Endothelial cell of umbilical vein (primary cell): ENCODE measurements around the gene KLB. TPM values are rescaled to one million over a fixed set of nuclear protein-coding genes. Genes with fewer than 3 reads are reported as not detected.

Source experiments
- BruUV-seq: library from RNA; stranded (reverse); fragments of 400-500 nt; replicated peaks from 2 replicates; lab custom pipeline; 2021; lab: Mats Ljungman, UMichigan
- CTCF ChIA-PET: fragments of 300-600, 350-600 bp; sonication (Branson Sonifier 250); formaldehyde crosslinking; loops from one replicate; lab custom pipeline; 2021; ENCODE audit warnings: antibody characterized with exemption, inconsistent platforms; lab: Charles Lee
- POLR2A ChIA-PET: fragments of 300-600, 350-600 bp; sonication (Branson Sonifier 250); formaldehyde crosslinking; loops from one replicate; lab custom pipeline; 2021; ENCODE audit warnings: antibody characterized with exemption, inconsistent platforms; lab: Charles Lee
- DNase-seq: peaks from one replicate; pipeline ENCODE4 v3.0.0-alpha.2; 2011; ENCODE audit warnings: low read depth, low spot score
- FAIRE-seq: peaks from 2 replicates; lab custom pipeline; 2011; peaks lifted over from hg19 to GRCh38; lab: Jason Lieb, UNC
- H2AFZ ChIP-seq: 2 replicates; pipeline ENCODE4 v1.6.0; 2012; ENCODE audit warnings: low read depth, low read length, control low read depth, inconsistent platforms
- H3K27ac ChIP-seq: 2 replicates; pipeline ENCODE4 v1.5.1; 2011; ENCODE audit warnings: low read depth, mild to moderate bottlenecking, control low read depth, low read length, moderate library complexity; ENCODE audit not compliant: insufficient read depth
- H3K27me3 ChIP-seq, 2 experiments: 2 replicates each; pipeline versions ENCODE4 v1.6.0 to v1.6.1; 2011; ENCODE audit warnings: low read length in 2 of 2, mixed read lengths in 1 of 2; ENCODE audit not compliant: control insufficient read depth in 2 of 2, insufficient read depth in 2 of 2
- H3K36me3 ChIP-seq, 2 experiments: 2 replicates in 1 of 2; 3 replicates in 1 of 2; pipeline ENCODE4 v1.5.1; 2011; ENCODE audit warnings: low read length in 2 of 2, mild to moderate bottlenecking in 1 of 2, moderate library complexity in 1 of 2; ENCODE audit not compliant: control insufficient read depth in 2 of 2, insufficient read depth in 2 of 2; ENCODE audit errors: extremely low read depth in 1 of 2
- H3K4me1 ChIP-seq: 3 replicates; pipeline ENCODE4 v1.5.1; 2011; ENCODE audit warnings: mild to moderate bottlenecking, low read length; ENCODE audit not compliant: control insufficient read depth, insufficient read depth; ENCODE audit errors: extremely low read depth
- H3K4me2 ChIP-seq: 2 replicates; pipeline ENCODE4 v1.6.1; 2011; ENCODE audit warnings: low read length, control low read depth, mixed read lengths; ENCODE audit not compliant: insufficient read depth
- H3K4me3 ChIP-seq, 3 experiments: fragments of 200-600 bp in 1 of 3; sonication (generic), shearing (Covaris generic) in 1 of 3; replicated peaks in 1 of 3; 2 replicates each; pipeline ENCODE4 v1.5.1; 2011 to 2016; ENCODE audit warnings: control low read depth in 3 of 3, low read length in 3 of 3, mild to moderate bottlenecking in 2 of 3, inconsistent platforms in 1 of 3, low read depth in 1 of 3, moderate library complexity in 1 of 3; ENCODE audit not compliant: insufficient read depth in 1 of 3
- H3K79me2 ChIP-seq: 2 replicates; pipeline ENCODE4 v1.6.0; 2012; ENCODE audit warnings: low read length, inconsistent platforms; ENCODE audit not compliant: control insufficient read depth, insufficient read depth
- H3K9ac ChIP-seq: replicated peaks from 2 replicates; pipeline ENCODE3; 2011; ENCODE audit warnings: low read length, control low read depth; ENCODE audit not compliant: insufficient read depth; ENCODE audit errors: extremely low read depth
- H3K9me1 ChIP-seq: replicated peaks from 3 replicates; pipeline ENCODE4 v1.6.0; 2011; ENCODE audit warnings: mild to moderate bottlenecking, low read length; ENCODE audit not compliant: control insufficient read depth, insufficient read depth; ENCODE audit errors: extremely low read depth
- H3K9me3 ChIP-seq: replicated peaks from 2 replicates; pipeline ENCODE4 v1.5.1; 2012; ENCODE audit warnings: low read length, inconsistent platforms; ENCODE audit not compliant: control insufficient read depth, insufficient read depth
- H4K20me1 ChIP-seq: replicated peaks from 2 replicates; pipeline ENCODE3; 2011; ENCODE audit warnings: mild to moderate bottlenecking, low read length; ENCODE audit not compliant: control insufficient read depth, insufficient read depth; ENCODE audit errors: extremely low read depth
- CTCF ChIP-seq, 2 donors: IDR thresholded peaks; 1 replicate in 1 of 2; 2 replicates in 1 of 2; pipeline ENCODE4 v1.5.1; 2011; ENCODE audit warnings: low read length in 2 of 2, mild to moderate bottlenecking in 2 of 2, moderate library complexity in 2 of 2, control low read depth in 1 of 2, inconsistent platforms in 1 of 2, low read depth in 1 of 2; ENCODE audit not compliant: insufficient read depth in 1 of 2; ENCODE audit errors: extremely low read depth in 1 of 2
- EZH2 ChIP-seq: IDR thresholded peaks from 2 replicates; pipeline ENCODE4 v1.6.1; 2012; ENCODE audit warnings: borderline replicate concordance, low read depth, mild to moderate bottlenecking, moderate library complexity, low read length, inconsistent platforms; ENCODE audit not compliant: severe bottlenecking
- JUN ChIP-seq: IDR thresholded peaks from 2 replicates; pipeline ENCODE4 v1.6.1; 2011; ENCODE audit warnings: borderline replicate concordance, low read depth; ENCODE audit not compliant: insufficient read length, insufficient read depth
- POLR2A ChIP-seq: IDR thresholded peaks from 2 replicates; pipeline ENCODE4 v1.6.1; 2012; ENCODE audit warnings: low read depth, mild to moderate bottlenecking, control low read depth, low read length
- dilution Hi-C: fragments of 300-500 bp; cut with MboI; formaldehyde crosslinking; loops from one replicate; pipeline ENCODE4 v1.15.0; 2019; ENCODE audit warnings: low sequenced_read_pairs; ENCODE audit not compliant: extremely low pct_ligation_motif_present
- intact Hi-C: fragments of 100-400 bp; cut with micrococcal nuclease; formaldehyde crosslinking; loops from one replicate; pipeline ENCODE4 v1.10.0; 2022
- polyA plus RNA-seq, 4 experiments: library from polyadenylated mRNA; depleted of rRNA in 3 of 4; stranded (reverse) in 3 of 4; unstranded in 1 of 4; fragments of >200 nt; gene quantifications; 2 replicates each; pipeline versions ENCODE4 v1.2.1 to v1.2.3, GENCODE V29; 2011 to 2012; ENCODE audit warnings: missing spikeins in 1 of 4
- total RNA-seq: library from RNA; stranded (reverse); gene quantifications from 2 replicates; pipeline ENCODE4 v1.2.3, GENCODE V29; 2021

Gene KLB
- total and polyA plus RNA-seq, 2 donors (not counting 3 experiments of a cell fraction or from before 2014, with no cell fraction given) = 0.01 TPM; not detected in 1

- Histone ChIP-seq H3K4me1 (no peaks in the 10 kb centered on the region), H3K27ac (no peak overlapping the region), H3K36me3 (peaks cover 2 to 4% of the 10 kb centered on the region in 2 experiments), H3K4me2 (no peak overlapping the region), H3K9me3 (no peaks in the 10 kb centered on the region), H3K4me3 (no peak overlapping the region), H3K9ac (no peak overlapping the region), H3K27me3 (no peaks in the 10 kb centered on the region), H3K9me1 (no peaks in the 10 kb centered on the region), H3K79me2 (no peaks in the 10 kb centered on the region), H2AFZ (no peak overlapping the region), H4K20me1 (no peaks in the 10 kb centered on the region)
- DNase-seq (no peak), FAIRE-seq (no peak)
- dilution Hi-C loops (no loop called here), intact Hi-C loops (no loop called here)
- no peak for TF ChIP-seq POLR2A
- no peak for TF ChIP-seq EZH2
- no peak for TF ChIP-seq CTCF (IDR thresholded peaks at IDR 0.05; ENCODE audit: extremely low read depth in 1 of 2, insufficient read depth in 1 of 2, low read depth in 1 of 2, low read length in 2 of 2)
- no peak for TF ChIP-seq JUN
- CTCF ChIA-PET = interaction anchor here (0.9 to 3.1 kb wide), 3 partner anchors 9 to 137 kb away, joined by 3 to 12 read pairs (median 3); no protein-coding TSS in a partner anchor
- BruUV-seq = no TSS peak
- POLR2A ChIA-PET = no interaction called here
Observed at GRCh38 chr4:39495446-39496213, 88.9 kb downstream of the KLB start.
